SK-N-SH treated with all-trans-retinoic acid at 6 μM for 48 hours (cell line): Measurements from ENCODE around the gene VPS35L.
A peak's percentile ranks its signal among the peaks of the same experiment; 100 is the strongest.

Source experiments
- ATAC-seq: fragments of 200-7000 bp; cut with Tn5 transposase; 3 replicates; pipeline ENCODE4 v1.9.1; 2020; ENCODE audit warnings: mild to moderate bottlenecking, moderate library complexity
- ARNTL ChIP-seq: fragments of 450-650 bp; formaldehyde crosslinking; IDR thresholded peaks from 2 replicates; pipeline ENCODE4 v1.5.0; 2020; ENCODE audit warnings: low read depth, mild to moderate bottlenecking, moderate library complexity, borderline replicate concordance
- BACH2 ChIP-seq: fragments of 250-450 bp; sonication (Bioruptor Pico); IDR thresholded peaks from 2 replicates; pipeline ENCODE4 v1.9.0; 2021; ENCODE audit warnings: mild to moderate bottlenecking, borderline replicate concordance
- CSDC2 ChIP-seq: fragments of 250-450 bp; sonication (Bioruptor Pico); IDR thresholded peaks from 2 replicates; pipeline ENCODE4 v1.5.0; 2020; ENCODE audit warnings: mild to moderate bottlenecking, moderate library complexity
- CSRNP3 ChIP-seq: fragments of 250-450 bp; sonication (Bioruptor Pico); IDR thresholded peaks from 2 replicates; pipeline ENCODE4 v1.5.1; 2021; ENCODE audit warnings: mild to moderate bottlenecking, moderate library complexity
- ESRRG ChIP-seq: fragments of 250-450 bp; sonication (Bioruptor Pico); IDR thresholded peaks from 2 replicates; pipeline ENCODE4 v1.6.1; 2021; ENCODE audit warnings: mild to moderate bottlenecking
- GLIS3 ChIP-seq: fragments of 250-450 bp; sonication (Bioruptor Pico); IDR thresholded peaks from 2 replicates; pipeline ENCODE4 v1.5.0; 2020; ENCODE audit warnings: mild to moderate bottlenecking, moderate library complexity
- ISL1 ChIP-seq: fragments of 250-450 bp; sonication (Bioruptor Pico); IDR thresholded peaks from 2 replicates; pipeline ENCODE4 v2.1.2; 2022; ENCODE audit warnings: mild to moderate bottlenecking, moderate library complexity
- OSR1 ChIP-seq: fragments of 250-450 bp; sonication (Bioruptor Pico); IDR thresholded peaks from 2 replicates; pipeline ENCODE4 v1.8.0; 2022; ENCODE audit warnings: moderate library complexity, mild to moderate bottlenecking, inconsistent platforms
- PATZ1 ChIP-seq: fragments of 250-450 bp; sonication (Bioruptor Pico); IDR thresholded peaks from 2 replicates; pipeline ENCODE4 v1.8.0; 2020; ENCODE audit warnings: mild to moderate bottlenecking, moderate library complexity, borderline replicate concordance
- POU6F1 ChIP-seq: fragments of 250-450 bp; sonication (Bioruptor Pico); IDR thresholded peaks from 2 replicates; pipeline ENCODE4 v1.8.0; 2021; ENCODE audit warnings: low read depth, mild to moderate bottlenecking, moderate library complexity, borderline replicate concordance
- RARB ChIP-seq: fragments of 250-450 bp; sonication (Bioruptor Pico); IDR thresholded peaks from 2 replicates; pipeline ENCODE4 v1.8.0; 2021; ENCODE audit warnings: mild to moderate bottlenecking, moderate library complexity
- SNAI2 ChIP-seq: fragments of 250-450 bp; sonication (Bioruptor Pico); IDR thresholded peaks from 2 replicates; pipeline ENCODE4 v1.5.0; 2020; ENCODE audit warnings: mild to moderate bottlenecking, moderate library complexity
- TCF4 ChIP-seq: fragments of 250-450 bp; sonication (Bioruptor Pico); IDR thresholded peaks from 2 replicates; pipeline ENCODE4 v1.8.0; 2021; ENCODE audit warnings: mild to moderate bottlenecking, moderate library complexity, borderline replicate concordance
- TOX ChIP-seq: fragments of 250-450 bp; sonication (Bioruptor Pico); IDR thresholded peaks from 2 replicates; pipeline ENCODE4 v1.8.0; 2021; ENCODE audit warnings: mild to moderate bottlenecking, moderate library complexity, borderline replicate concordance
- TSHZ2 ChIP-seq: fragments of 250-450 bp; sonication (Bioruptor Pico); IDR thresholded peaks from 2 replicates; pipeline ENCODE4 v1.5.0; 2020; ENCODE audit warnings: mild to moderate bottlenecking, moderate library complexity
- ZC3H10 ChIP-seq: fragments of 250-450 bp; sonication (Bioruptor Pico); IDR thresholded peaks from 2 replicates; pipeline ENCODE4 v1.5.1; 2021; ENCODE audit warnings: mild to moderate bottlenecking, moderate library complexity
- ZFP30 ChIP-seq: fragments of 450-650 bp; formaldehyde crosslinking; IDR thresholded peaks from 2 replicates; pipeline ENCODE4 v1.5.0; 2022; ENCODE audit warnings: mild to moderate bottlenecking, moderate library complexity
- ZNF565 ChIP-seq: fragments of 450-650 bp; formaldehyde crosslinking; conservative IDR thresholded peaks from 2 replicates; pipeline ENCODE4 v1.5.0; 2020; ENCODE audit warnings: low read depth, mild to moderate bottlenecking, moderate library complexity
- ZNF70 ChIP-seq: fragments of 450-650 bp; formaldehyde crosslinking; IDR thresholded peaks from 2 replicates; pipeline ENCODE4 v1.5.0; 2020; ENCODE audit warnings: mild to moderate bottlenecking, moderate library complexity
- ZNF8 ChIP-seq: fragments of 450-650 bp; formaldehyde crosslinking; IDR thresholded peaks from 2 replicates; pipeline ENCODE4 v1.5.0; 2020; ENCODE audit warnings: mild to moderate bottlenecking, moderate library complexity

Gene VPS35L

GRCh38 chr16:19717314-19717713 is 161.8 kb downstream of the VPS35L start:
- ATAC-seq, result peak; percentile 43
- TF ChIP-seq SNAI2 (CRISPR knock-in tag) (no peak), OSR1 (CRISPR knock-in tag) (no peak), RARB (CRISPR knock-in tag) (no peak), ARNTL (CRISPR knock-in tag) (no peak), ZC3H10 (CRISPR knock-in tag) (no peak), ESRRG (CRISPR knock-in tag) (no peak), GLIS3 (no peak), CSDC2 (no peak), ZNF8 (no peak), ZFP30 (no peak), ZNF70 (CRISPR knock-in tag) (no peak), TCF4 (no peak), CSRNP3 (CRISPR knock-in tag) (no peak), BACH2 (CRISPR knock-in tag) (no peak), PATZ1 (CRISPR knock-in tag) (no peak), TSHZ2 (CRISPR knock-in tag) (no peak)

- peak; percentile 96 for ATAC-seq
- TF ChIP-seq ZC3H10 (CRISPR knock-in tag) (no peak), POU6F1 (CRISPR knock-in tag) (no peak), TCF4 (no peak), ZNF8 (no peak), OSR1 (CRISPR knock-in tag) (no peak), CSRNP3 (CRISPR knock-in tag) (no peak), GLIS3 (no peak), ZNF565 (CRISPR knock-in tag) (no peak)
Measured at GRCh38 chr16:19717741-19718623, 162.5 kb downstream of the VPS35L start, which contains the start of the genes IQCK and KNOP1. Gene IQCK, plus strand, starts transcription at chr16:19718271. Its CDS starts 36 bp downstream, at chr16:19718307. Gene KNOP1, minus strand, starts transcription at chr16:19718227. Its CDS starts 3,192 bp downstream, at chr16:19715035.

- peak; percentile 8; the same call in 2 of the 3 replicates for ATAC-seq
- TF ChIP-seq SNAI2 (CRISPR knock-in tag) (no peak), GLIS3 (no peak), TOX (no peak), CSRNP3 (CRISPR knock-in tag) (no peak), ISL1 (CRISPR knock-in tag) (no peak), OSR1 (CRISPR knock-in tag) (no peak), ZNF70 (CRISPR knock-in tag) (no peak), ESRRG (CRISPR knock-in tag) (no peak), ARNTL (CRISPR knock-in tag) (no peak), ZFP30 (no peak), CSDC2 (no peak)
Measured at GRCh38 chr16:19718624-19718965, 163.1 kb downstream of the VPS35L start.
